HG03175 (cell line): ENCODE measurements around the gene MRPL23.

ENCODE experiments used
- ATAC-seq: cut with Tn5 transposase; IDR thresholded peaks from one replicate; pipeline ENCODE4 v1.9.1; 2021; ENCODE audit warnings: mild to moderate bottlenecking, moderate library complexity; ENCODE audit not compliant: unreplicated experiment

Gene MRPL23

GRCh38 chr11:1946812-1947484 is at the start of gene MRPL23:
Gene MRPL23, plus strand, starts transcription at chr11:1947332. Its CDS starts 31 bp downstream, at chr11:1947363.
- ATAC-seq = peak; percentile 59

GRCh38 chr11:1899090-1899489 is 48.0 kb upstream of the MRPL23 start:
- ATAC-seq = no peak

- no peak for ATAC-seq
Observed at GRCh38 chr11:1899686-1900085, 47.4 kb upstream of the MRPL23 start.

GRCh38 chr11:1906181-1906580 is 41.0 kb upstream of the MRPL23 start:
- no peak for ATAC-seq

- ATAC-seq = no peak
Observed at GRCh38 chr11:1906611-1907423, 40.3 kb upstream of the MRPL23 start.

DNA sequence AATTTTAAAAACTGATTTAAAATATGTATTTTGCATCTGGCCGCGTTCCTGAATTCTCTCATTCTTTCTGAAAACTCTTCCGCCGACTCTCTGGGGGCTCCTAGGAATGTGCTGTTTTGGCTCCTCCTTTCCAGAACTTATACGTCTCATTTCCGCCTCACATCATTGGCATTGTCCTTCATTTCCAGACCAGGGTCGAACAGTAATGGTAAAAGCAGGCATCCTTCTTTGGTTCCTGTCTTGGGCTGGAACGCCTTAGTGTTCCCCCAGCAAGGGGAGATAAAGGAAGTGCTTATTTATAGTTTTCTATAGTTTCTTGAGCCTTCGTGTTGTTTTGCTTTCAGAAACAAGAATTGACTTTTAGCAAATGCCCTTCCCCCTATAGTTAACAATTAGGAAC is 38.5 kb upstream of the MRPL23 start:
- ATAC-seq = no peak

DNA sequence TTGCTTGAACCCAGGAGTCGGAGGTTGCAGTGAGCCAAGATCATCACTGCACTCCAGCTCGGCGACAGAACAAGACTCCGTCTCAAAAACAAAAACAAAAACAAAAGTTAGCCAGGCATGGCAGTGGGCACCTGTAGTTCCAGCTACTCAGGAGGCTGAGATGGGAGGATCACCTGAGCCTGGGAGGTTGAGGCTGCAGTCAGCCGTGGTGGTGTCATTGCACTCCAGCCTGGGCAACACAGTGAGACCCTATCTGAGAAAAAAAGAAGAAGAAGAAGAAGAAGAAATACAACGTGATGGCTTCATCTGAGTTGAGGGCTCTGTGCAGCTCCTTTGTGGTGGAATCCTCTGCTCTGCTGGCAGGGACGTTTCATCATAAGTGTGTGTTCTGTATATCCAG is 37.6 kb upstream of the MRPL23 start:
- no peak for ATAC-seq

GRCh38 chr11:1912289-1912878 is 34.7 kb upstream of the MRPL23 start:
- no peak for ATAC-seq

GRCh38 chr11:1913271-1914060 is 33.7 kb upstream of the MRPL23 start:
- ATAC-seq = no peak

DNA sequence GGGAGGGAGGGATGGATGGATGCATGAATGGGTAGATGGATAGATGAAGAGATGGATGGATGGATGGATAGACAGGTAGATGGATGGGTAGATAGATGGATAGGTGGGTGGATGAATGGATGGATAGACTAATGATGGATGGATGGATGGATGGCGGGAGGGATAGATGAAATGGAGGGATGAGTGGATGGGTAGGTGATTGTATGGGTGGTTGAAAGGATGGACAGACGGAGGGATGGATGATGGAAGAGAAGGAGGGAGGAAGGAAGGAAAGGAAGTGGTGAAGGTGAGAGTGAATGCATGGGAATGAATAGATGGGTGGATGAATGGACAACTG is 31.4 kb upstream of the MRPL23 start:
- ATAC-seq = no peak

DNA sequence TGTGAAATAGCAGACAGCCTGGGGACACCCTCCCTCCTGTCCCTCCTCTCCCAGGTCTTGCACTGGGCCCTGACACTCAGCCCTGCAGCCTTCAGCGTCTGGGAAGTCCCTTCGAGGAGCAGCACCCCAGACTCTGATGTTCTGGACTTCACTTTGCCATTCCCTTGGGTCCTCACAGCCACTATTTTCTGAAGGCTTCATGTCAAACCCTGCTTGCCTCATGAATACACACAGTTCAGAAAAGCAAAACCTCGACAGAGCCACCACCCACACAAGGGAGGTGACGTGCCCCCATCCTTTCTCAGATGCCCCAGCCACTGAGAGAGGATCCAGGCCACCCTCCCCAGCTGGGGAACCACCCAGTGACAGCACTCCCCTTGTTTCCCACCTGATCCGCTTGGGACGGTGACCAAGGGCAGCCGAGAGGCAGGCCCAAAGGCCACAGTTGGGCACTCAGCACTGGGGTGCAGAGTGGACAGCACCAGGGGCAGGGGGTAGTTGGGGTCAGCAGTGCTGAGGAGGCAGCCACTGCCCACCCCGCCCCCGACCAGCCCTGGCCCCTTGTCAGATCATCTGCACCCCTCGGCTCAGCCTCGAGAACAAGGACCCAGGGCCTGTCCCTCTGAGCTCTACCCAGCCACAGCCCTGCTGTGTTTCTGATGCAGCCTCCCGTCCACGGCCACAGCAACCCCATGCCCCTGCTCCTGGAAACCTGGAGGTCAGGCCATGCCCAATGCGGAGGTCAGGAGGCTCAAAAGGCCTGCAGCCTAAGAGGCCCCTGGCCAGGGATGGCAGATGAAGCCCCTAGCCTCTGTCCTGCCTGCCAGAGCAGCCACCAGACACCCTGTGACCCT is 30.8 kb upstream of the MRPL23 start:
- ATAC-seq = no peak

- ATAC-seq = no peak
Observed at GRCh38 chr11:1916986-1917522, 30.1 kb upstream of the MRPL23 start.

- ATAC-seq = no peak
Observed at GRCh38 chr11:1917523-1918435, 29.4 kb upstream of the MRPL23 start.

- no peak for ATAC-seq
Observed at GRCh38 chr11:1918436-1919315, 28.5 kb upstream of the MRPL23 start.

DNA sequence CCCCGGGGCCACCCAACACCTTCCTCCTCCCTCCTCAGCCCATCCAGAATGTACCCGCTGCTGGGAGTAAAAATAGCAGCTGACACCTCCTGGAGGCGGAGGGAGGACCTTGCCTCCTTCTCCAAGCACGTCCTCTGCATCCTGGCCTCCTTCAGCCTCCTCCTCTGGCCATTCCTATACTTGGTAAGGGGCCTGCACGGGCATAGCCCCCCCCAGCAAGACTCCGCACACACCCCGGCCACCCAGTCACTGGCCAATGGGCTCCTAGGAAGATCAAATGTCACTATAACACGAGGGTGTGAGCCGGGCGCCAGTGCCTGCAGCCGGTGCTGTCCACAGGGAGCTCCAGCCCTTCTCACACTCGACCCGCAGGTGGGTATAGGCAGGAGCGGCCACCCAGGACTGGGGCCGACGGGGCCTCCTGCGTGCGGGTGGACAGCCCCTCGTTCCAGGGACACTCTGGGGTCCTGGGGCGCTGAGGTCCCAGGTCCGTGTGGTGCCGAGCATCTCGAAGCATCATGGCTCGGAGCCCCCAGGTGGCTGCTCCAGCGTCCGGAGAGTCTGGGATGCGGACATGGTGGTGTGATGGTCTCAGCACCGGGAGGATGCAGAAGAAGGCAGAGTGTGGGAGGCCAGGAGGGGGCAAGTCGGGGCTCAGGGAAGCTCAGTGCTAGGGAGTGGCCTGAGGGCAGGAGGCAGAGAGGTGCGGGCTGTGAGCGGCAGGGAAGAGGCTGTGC is 27.6 kb upstream of the MRPL23 start, which contains the start of gene TNNT3:
Gene TNNT3 (plus strand): TSS at position 313 of the 737 bp plus-strand sequence. CDS start 3,172 bp downstream, outside the sequence.
- no peak for ATAC-seq

GRCh38 chr11:1920128-1920908 is 26.8 kb upstream of the MRPL23 start:
- no peak for ATAC-seq
